Ishikawa (cell line): ENCODE data around the gene CTNNBL1.

Experiments used
- CEBPB ChIP-seq: IDR thresholded peaks from 2 replicates; pipeline ENCODE4 v1.6.1; 2012
- CREB1 ChIP-seq: IDR thresholded peaks from 2 replicates; pipeline ENCODE4 v1.6.1; 2012; ENCODE audit warnings: low read depth
- EGR1 ChIP-seq: IDR thresholded peaks from 2 replicates; pipeline ENCODE4 v1.6.1; 2012
- EP300 ChIP-seq: IDR thresholded peaks from 2 replicates; pipeline ENCODE4 v1.6.1; 2012; ENCODE audit warnings: borderline replicate concordance
- FOXM1 ChIP-seq: IDR thresholded peaks from 2 replicates; pipeline ENCODE4 v1.6.1; 2012; ENCODE audit warnings: low read depth, borderline replicate concordance
- NFIC ChIP-seq: IDR thresholded peaks from 2 replicates; pipeline ENCODE4 v1.6.1; 2012
- RAD21 ChIP-seq: IDR thresholded peaks from 2 replicates; pipeline ENCODE4 v1.6.1; 2012; ENCODE audit warnings: low read depth
- TAF1 ChIP-seq: IDR thresholded peaks from 2 replicates; pipeline ENCODE4 v1.6.1; 2012; ENCODE audit warnings: low read depth, mild to moderate bottlenecking
- TCF12 ChIP-seq: IDR thresholded peaks from 2 replicates; pipeline ENCODE4 v1.6.1; 2012; ENCODE audit warnings: low read depth
- TEAD4 ChIP-seq: IDR thresholded peaks from 2 replicates; pipeline ENCODE4 v1.6.1; 2012
- YY1 ChIP-seq: IDR thresholded peaks from 2 replicates; pipeline ENCODE4 v1.6.1; 2012; ENCODE audit warnings: low read depth
- ZBTB7A ChIP-seq: IDR thresholded peaks from 2 replicates; pipeline ENCODE4 v1.6.1; 2012; ENCODE audit warnings: low read depth
- TF ChIP-seq, protein P1 (sequence below): IDR thresholded peaks from 2 replicates; pipeline ENCODE4 v1.6.1; 2012
- TF ChIP-seq, protein P2 (sequence below): IDR thresholded peaks from 2 replicates; pipeline ENCODE4 v1.6.1; 2012; ENCODE audit warnings: low read depth, mild to moderate bottlenecking
- TF ChIP-seq, protein P3 (sequence below): IDR thresholded peaks from 2 replicates; pipeline ENCODE4 v1.6.1; 2012

The CTNNBL1 gene

DNA sequence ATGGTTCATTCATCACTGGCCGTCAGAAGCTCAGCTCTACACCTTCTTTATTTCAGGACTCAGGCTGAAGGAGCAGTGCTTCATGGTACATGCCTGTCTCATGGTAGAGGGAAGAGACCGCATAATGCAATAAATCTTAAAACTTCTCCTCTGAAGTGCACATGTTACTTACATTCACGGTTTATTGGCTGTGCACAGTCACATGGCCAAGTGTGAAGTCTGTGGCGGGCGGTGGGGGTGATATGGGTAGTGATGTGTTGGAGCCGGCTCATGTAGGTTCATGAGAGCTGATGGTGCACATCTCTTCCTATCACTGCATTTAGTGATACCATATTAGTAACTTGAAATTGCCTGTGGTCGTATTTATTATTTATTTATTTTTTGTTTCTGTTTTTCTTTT, 102.9 kb downstream of the CTNNBL1 start:
- no peak for TF ChIP-seq TCF12
- no peak for TF ChIP-seq TAF1
- TF ChIP-seq EGR1 = no peak
- no peak for TF ChIP-seq YY1
- no peak for TF ChIP-seq EP300
- no peak for TF ChIP-seq RAD21
- no peak for TF ChIP-seq CREB1
- no peak for TF ChIP-seq TEAD4
- TF ChIP-seq, protein P1, sequence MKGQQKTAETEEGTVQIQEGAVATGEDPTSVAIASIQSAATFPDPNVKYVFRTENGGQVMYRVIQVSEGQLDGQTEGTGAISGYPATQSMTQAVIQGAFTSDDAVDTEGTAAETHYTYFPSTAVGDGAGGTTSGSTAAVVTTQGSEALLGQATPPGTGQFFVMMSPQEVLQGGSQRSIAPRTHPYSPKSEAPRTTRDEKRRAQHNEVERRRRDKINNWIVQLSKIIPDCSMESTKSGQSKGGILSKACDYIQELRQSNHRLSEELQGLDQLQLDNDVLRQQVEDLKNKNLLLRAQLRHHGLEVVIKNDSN = no peak
- TF ChIP-seq FOXM1 = no peak
- TF ChIP-seq, protein P2, sequence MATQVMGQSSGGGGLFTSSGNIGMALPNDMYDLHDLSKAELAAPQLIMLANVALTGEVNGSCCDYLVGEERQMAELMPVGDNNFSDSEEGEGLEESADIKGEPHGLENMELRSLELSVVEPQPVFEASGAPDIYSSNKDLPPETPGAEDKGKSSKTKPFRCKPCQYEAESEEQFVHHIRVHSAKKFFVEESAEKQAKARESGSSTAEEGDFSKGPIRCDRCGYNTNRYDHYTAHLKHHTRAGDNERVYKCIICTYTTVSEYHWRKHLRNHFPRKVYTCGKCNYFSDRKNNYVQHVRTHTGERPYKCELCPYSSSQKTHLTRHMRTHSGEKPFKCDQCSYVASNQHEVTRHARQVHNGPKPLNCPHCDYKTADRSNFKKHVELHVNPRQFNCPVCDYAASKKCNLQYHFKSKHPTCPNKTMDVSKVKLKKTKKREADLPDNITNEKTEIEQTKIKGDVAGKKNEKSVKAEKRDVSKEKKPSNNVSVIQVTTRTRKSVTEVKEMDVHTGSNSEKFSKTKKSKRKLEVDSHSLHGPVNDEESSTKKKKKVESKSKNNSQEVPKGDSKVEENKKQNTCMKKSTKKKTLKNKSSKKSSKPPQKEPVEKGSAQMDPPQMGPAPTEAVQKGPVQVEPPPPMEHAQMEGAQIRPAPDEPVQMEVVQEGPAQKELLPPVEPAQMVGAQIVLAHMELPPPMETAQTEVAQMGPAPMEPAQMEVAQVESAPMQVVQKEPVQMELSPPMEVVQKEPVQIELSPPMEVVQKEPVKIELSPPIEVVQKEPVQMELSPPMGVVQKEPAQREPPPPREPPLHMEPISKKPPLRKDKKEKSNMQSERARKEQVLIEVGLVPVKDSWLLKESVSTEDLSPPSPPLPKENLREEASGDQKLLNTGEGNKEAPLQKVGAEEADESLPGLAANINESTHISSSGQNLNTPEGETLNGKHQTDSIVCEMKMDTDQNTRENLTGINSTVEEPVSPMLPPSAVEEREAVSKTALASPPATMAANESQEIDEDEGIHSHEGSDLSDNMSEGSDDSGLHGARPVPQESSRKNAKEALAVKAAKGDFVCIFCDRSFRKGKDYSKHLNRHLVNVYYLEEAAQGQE = no peak
- no peak for TF ChIP-seq ZBTB7A
- no peak for TF ChIP-seq NFIC
- no peak for TF ChIP-seq CEBPB
- TF ChIP-seq, protein P3, sequence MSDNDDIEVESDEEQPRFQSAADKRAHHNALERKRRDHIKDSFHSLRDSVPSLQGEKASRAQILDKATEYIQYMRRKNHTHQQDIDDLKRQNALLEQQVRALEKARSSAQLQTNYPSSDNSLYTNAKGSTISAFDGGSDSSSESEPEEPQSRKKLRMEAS = no peak

DNA sequence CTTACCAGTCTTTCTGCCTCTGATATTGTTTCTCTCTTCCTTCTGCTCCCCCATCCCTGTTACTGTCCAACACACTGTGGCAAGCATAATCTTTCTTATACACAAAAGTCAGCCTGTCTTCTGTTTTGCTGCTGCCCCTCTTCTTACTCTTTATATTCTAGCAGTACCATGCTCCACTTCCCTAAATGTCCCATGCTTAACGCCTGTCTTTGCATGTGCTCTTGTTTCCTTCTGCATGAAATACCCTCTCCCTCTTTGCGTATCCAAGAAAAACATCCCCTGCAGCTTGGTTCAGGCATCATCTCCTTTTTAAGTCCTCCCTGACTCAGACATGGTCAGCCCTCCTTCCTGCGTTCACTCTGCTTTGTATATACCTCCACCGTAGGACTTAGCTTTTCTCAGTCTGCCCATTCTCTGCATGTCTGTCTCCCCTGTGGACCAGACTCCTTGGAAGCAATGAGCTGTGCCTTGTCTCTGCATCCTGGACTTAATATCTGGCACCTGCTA, 103.9 kb downstream of the CTNNBL1 start:
- TF ChIP-seq NFIC = no peak
- TF ChIP-seq YY1 = no peak
- TF ChIP-seq, protein P3 = no peak
- TF ChIP-seq RAD21 = no peak
- TF ChIP-seq ZBTB7A = no peak
- TF ChIP-seq, protein P1 = no peak
- TF ChIP-seq FOXM1 = no peak
- no peak for TF ChIP-seq CREB1
- TF ChIP-seq, protein P2 = no peak
- no peak for TF ChIP-seq EGR1
- TF ChIP-seq EP300 = no peak
- TF ChIP-seq TEAD4 = no peak
- no peak for TF ChIP-seq TAF1
- TF ChIP-seq TCF12 = no peak
- TF ChIP-seq CEBPB = no peak

DNA sequence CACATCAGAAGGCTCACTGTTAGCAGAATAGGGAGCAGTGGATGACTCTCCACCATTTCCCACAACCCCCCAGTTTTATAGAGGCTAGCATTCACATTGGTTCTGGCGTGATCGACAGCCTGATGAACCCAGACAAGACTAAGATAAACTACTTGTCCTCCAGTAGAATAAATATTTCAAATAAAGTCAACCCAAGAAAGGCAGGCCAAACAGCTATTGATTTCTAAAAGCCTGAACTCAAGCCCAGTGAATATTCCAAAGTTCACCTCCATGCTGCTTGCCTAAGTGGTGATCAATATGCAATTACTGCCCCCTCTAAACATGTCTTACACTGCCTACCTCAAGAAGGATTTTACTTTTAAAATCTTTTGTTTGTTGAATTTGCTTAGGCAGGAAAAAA, 104.5 kb downstream of the CTNNBL1 start:
- TF ChIP-seq, protein P3 = no peak
- TF ChIP-seq FOXM1 = no peak
- TF ChIP-seq CREB1 = no peak
- TF ChIP-seq RAD21 = no peak
- TF ChIP-seq, protein P1 = no peak
- TF ChIP-seq TCF12 = no peak
- TF ChIP-seq EGR1 = no peak
- TF ChIP-seq, protein P2 = no peak
- TF ChIP-seq TAF1 = no peak
- TF ChIP-seq EP300 = no peak
- TF ChIP-seq YY1 = no peak
- no peak for TF ChIP-seq ZBTB7A
- TF ChIP-seq CEBPB = no peak
- TF ChIP-seq TEAD4 = no peak
- TF ChIP-seq NFIC = no peak

DNA sequence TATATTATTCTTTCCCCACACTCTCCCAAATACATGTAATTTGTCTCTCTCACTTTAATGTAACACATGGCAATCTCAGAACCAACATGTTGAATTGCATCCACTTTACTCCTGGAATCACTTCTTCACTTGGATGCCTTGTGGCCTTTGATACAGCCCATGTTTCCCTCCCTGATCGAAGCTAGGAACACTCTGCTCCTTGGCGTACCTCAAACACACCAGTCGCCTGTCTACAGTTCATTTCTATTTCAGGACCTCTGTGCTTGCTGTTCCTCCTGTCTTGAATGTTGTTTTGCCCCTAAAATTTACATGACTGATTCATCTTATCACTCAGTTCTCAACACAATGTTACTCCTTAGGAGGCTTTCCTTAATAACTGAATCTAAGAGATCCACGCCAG, 106.8 kb downstream of the CTNNBL1 start:
- TF ChIP-seq TAF1 = no peak
- no peak for TF ChIP-seq ZBTB7A
- no peak for TF ChIP-seq FOXM1
- no peak for TF ChIP-seq CREB1
- no peak for TF ChIP-seq NFIC
- no peak for TF ChIP-seq CEBPB
- TF ChIP-seq, protein P3 = no peak
- TF ChIP-seq TCF12 = no peak
- no peak for TF ChIP-seq RAD21
- no peak for TF ChIP-seq EGR1
- TF ChIP-seq, protein P2 = no peak
- TF ChIP-seq YY1 = no peak
- TF ChIP-seq, protein P1 = no peak
- TF ChIP-seq TEAD4 = no peak
- no peak for TF ChIP-seq EP300
